DOHH2 (cell line): ENCODE results near the gene HPCAL4.

Experiments used
- CTCF ChIP-seq: fragments of 200-600 bp; sonication (generic); IDR thresholded peaks from one replicate; pipeline ENCODE4 v1.5.1; 2014; ENCODE audit warnings: antibody characterized with exemption, mild to moderate bottlenecking, low read depth, low read length; ENCODE audit not compliant: poor library complexity, severe bottlenecking
- EZH2phosphoT487 ChIP-seq: fragments of 200-600 bp; sonication (generic); IDR thresholded peaks from 2 replicates; pipeline ENCODE4 v1.6.1; 2017; ENCODE audit warnings: borderline replicate concordance, mild to moderate bottlenecking, antibody characterized with exemption, low read length, moderate library complexity, mixed read lengths

GRCh38 chr1:39701049-39701439 lies 9.8 kb upstream of the HPCAL4 start:
- TF ChIP-seq CTCF (no peak), EZH2phosphoT487 (no peak)
